Astrocyte of the spinal cord (primary cell): ENCODE results near the gene MVK.

Experiments used
- DNase-seq: peaks from one replicate; pipeline ENCODE4 v3.0.0; 2011; ENCODE audit warnings: low read depth, low spot score
- H3K4me3 ChIP-seq: 2 replicates; pipeline ENCODE4 v1.5.1; 2011; ENCODE audit warnings: low read depth, mild to moderate bottlenecking, low read length, moderate library complexity
- in situ Hi-C: cut with HindIII; loops from 2 replicates; pipeline ENCODE4 v1.10.0; 2017; ENCODE audit warnings: low sequenced_read_pairs
- TF ChIP-seq, protein P1 (sequence below): IDR thresholded peaks from 2 replicates; pipeline ENCODE4 v1.5.1; 2012; ENCODE audit warnings: low read depth, mild to moderate bottlenecking, low read length, inconsistent platforms

The MVK gene

GRCh38 chr12:109560867-109561710, 12.5 kb upstream of the MVK start:
- TF ChIP-seq, protein P1, sequence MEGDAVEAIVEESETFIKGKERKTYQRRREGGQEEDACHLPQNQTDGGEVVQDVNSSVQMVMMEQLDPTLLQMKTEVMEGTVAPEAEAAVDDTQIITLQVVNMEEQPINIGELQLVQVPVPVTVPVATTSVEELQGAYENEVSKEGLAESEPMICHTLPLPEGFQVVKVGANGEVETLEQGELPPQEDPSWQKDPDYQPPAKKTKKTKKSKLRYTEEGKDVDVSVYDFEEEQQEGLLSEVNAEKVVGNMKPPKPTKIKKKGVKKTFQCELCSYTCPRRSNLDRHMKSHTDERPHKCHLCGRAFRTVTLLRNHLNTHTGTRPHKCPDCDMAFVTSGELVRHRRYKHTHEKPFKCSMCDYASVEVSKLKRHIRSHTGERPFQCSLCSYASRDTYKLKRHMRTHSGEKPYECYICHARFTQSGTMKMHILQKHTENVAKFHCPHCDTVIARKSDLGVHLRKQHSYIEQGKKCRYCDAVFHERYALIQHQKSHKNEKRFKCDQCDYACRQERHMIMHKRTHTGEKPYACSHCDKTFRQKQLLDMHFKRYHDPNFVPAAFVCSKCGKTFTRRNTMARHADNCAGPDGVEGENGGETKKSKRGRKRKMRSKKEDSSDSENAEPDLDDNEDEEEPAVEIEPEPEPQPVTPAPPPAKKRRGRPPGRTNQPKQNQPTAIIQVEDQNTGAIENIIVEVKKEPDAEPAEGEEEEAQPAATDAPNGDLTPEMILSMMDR, result no peak
- DNase-seq, result no peak
- H3K4me3 ChIP-seq, result no peak overlapping the region
- in situ Hi-C loops, result no loop called here

GRCh38 chr12:109561711-109562030, 11.9 kb upstream of the MVK start:
- DNase-seq, result no peak
- no peak overlapping the region for H3K4me3 ChIP-seq
- TF ChIP-seq, protein P1, result no peak
- in situ Hi-C loops, result no loop called here

DNA sequence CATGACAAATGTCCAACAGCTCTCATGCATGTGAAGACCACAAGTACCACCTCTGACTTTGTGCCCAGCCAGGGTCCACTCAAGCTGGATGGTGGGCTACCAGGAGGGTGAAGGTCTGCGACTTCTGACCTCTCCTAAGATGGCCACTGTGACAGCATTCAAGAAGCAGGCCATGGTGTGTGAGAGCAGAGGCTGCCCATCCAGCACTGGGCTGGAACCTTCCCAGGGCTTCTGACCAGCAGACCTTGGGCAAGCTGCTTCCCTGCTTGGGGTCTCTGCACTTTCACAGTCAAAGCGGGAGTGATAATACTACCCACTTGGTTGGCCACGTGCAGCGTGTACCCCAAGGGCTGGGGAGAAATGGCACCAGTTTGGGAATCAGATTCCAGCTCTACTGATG, 10.7 kb upstream of the MVK start:
- DNase-seq, result no peak
- TF ChIP-seq, protein P1, result no peak
- no peak overlapping the region for H3K4me3 ChIP-seq
- in situ Hi-C loops, result no loop called here

DNA sequence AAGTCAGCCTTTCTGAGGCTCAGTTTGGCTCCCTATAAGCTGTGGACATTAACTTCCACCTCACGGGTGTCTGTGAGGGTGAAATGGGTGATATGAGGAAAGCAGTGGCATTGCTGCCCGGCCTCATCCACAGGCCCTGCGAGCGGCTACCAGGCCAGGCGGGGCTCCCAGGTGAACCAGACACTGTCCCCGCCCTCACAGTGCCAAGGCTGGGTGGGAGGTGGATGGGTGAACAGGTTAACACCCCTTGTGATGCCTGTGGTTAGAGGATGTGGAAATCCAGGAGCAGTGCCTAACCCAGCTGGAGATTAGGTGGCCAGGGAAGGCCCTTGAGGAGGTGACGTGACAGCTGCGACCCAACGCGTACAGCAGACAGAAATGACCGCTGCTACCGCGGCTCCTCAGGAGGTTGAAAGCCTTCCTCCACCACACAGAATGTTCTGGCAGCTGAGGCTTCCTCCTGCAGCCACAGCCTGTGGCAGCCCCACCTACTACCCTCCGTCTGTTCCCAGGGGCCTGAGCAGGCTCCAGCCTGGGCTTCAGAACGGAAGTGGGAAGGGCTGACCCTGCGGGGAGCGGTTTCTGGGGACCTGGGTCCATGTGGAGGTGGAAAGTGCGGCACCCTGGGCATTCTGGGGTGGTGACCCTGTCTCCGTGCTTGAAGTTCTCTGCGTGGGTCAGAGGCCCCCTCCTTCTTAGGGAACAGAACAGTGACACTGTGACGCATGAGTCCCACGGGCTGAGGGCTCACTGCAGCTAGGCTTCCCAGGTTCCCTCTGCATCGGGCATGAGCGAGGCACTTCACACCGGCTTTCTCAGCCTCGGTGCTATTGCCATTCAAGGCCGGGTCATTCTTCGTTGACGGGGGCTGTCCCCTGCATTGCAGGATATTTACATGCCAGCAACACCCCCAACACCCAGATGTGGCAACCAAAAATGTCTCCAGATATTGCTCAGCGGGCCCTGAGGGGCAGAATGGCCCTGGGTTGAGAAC, 10.0 kb upstream of the MVK start:
- in situ Hi-C loops, result no loop called here
- no peak overlapping the region for H3K4me3 ChIP-seq
- TF ChIP-seq, protein P1, result no peak

GRCh38 chr12:109566424-109566823, 7.2 kb upstream of the MVK start:
- no peak for DNase-seq
- TF ChIP-seq, protein P1, result no peak
- in situ Hi-C loops, result no loop called here
- H3K4me3 ChIP-seq, result no peak overlapping the region

More for the DNA sequence above, 10.0 kb upstream of the MVK start:
- no peak for DNase-seq

DNA sequence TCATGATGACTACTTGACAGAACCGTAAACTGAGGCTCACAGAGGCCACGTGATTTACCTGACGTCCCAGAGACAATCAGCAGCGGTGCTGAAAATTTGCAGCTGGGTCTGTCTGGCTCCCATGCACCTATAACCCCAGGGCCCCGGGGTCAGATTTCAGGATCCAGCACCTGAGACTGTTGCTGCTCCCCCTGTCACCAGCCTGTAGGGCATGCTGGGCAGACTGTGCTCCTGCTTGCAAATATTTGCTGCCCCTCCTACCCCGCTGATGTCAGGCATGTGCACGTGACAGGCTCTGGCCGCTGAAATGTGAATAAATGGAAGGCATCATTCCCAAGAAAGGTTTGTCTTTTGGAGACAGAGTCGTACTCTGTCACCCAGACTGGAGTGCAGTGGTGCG, 6.3 kb upstream of the MVK start:
- in situ Hi-C loops, result no loop called here
- no peak overlapping the region for H3K4me3 ChIP-seq
- DNase-seq, result no peak
- TF ChIP-seq, protein P1, result no peak
